CD4-positive, alpha-beta memory T cell (primary cell): ENCODE data around the gene TAS2R5. TPM values are rescaled to one million over a fixed set of nuclear protein-coding genes. Genes with fewer than 3 reads are reported as not detected.
"Not testable (repeated sequence)": the region's sequence is repeated elsewhere in the genome, so short reads cannot be mapped to it uniquely, and the experiment has no call there.

Source experiments
- CTCF ChIA-PET: fragments of 350-600 bp; sonication (Branson Sonifier 250); formaldehyde crosslinking; loops from one replicate; lab custom pipeline; 2021; ENCODE audit warnings: inconsistent platforms; ENCODE audit not compliant: partially characterized antibody; lab: Charles Lee
- POLR2A ChIA-PET: fragments of 350-600 bp; sonication (Branson Sonifier 250); formaldehyde crosslinking; loops from one replicate; lab custom pipeline; 2021; ENCODE audit not compliant: partially characterized antibody; lab: Charles Lee
- DNase-seq, 5 donors: peaks; one replicate each; pipeline versions ENCODE4 v3.0.0 to v3.0.0-alpha.2; 2020 to 2022; ENCODE audit warnings: mixed read lengths in 1 of 5
- H3K27ac ChIP-seq: one replicate; pipeline ENCODE4 v1.7.0; 2013; ENCODE audit warnings: low read depth, low read length
- H3K27me3 ChIP-seq: 2 replicates; pipeline ENCODE4 v1.7.0; 2013; ENCODE audit warnings: mild to moderate bottlenecking, low read length, moderate library complexity; ENCODE audit not compliant: insufficient read depth
- H3K36me3 ChIP-seq: 2 replicates; pipeline ENCODE4 v1.7.0; 2013; ENCODE audit warnings: mild to moderate bottlenecking, low read length, moderate library complexity; ENCODE audit not compliant: insufficient read depth
- H3K4me1 ChIP-seq: 2 replicates; pipeline ENCODE4 v1.7.0; 2013; ENCODE audit warnings: mild to moderate bottlenecking, low read length, moderate library complexity; ENCODE audit not compliant: insufficient read depth
- H3K4me3 ChIP-seq, 2 donors: one replicate each; pipeline ENCODE4 v1.7.0; 2013; ENCODE audit warnings: low read length in 2 of 2, mild to moderate bottlenecking in 1 of 2
- H3K9me3 ChIP-seq, 2 donors: one replicate each; pipeline ENCODE4 v1.7.0; 2013; ENCODE audit warnings: low read length in 2 of 2, control low read depth in 1 of 2; ENCODE audit not compliant: control insufficient read depth in 1 of 2
- H3K27ac Mint-ChIP-seq, 7 donors: one replicate each; pipeline ENCODE4 v1.8.0; 2020 to 2021; ENCODE audit warnings: mixed read lengths in 7 of 7, mild to moderate bottlenecking in 6 of 7, inconsistent platforms in 3 of 7, moderate library complexity in 3 of 7
- H3K27me3 Mint-ChIP-seq, 2 donors: one replicate each; pipeline ENCODE4 v1.8.0; 2020 to 2021; ENCODE audit warnings: mixed read lengths in 2 of 2
- H3K36me3 Mint-ChIP-seq, 2 donors: one replicate each; pipeline ENCODE4 v1.8.0; 2020 to 2021; ENCODE audit warnings: mixed read lengths in 2 of 2, inconsistent platforms in 1 of 2, mild to moderate bottlenecking in 1 of 2
- H3K4me1 Mint-ChIP-seq, 4 donors: one replicate each; pipeline ENCODE4 v1.8.0; 2020 to 2021; ENCODE audit warnings: mixed read lengths in 4 of 4, mild to moderate bottlenecking in 1 of 4
- H3K4me3 Mint-ChIP-seq, 8 donors: one replicate each; pipeline ENCODE4 v1.8.0; 2020 to 2021; ENCODE audit warnings: mixed read lengths in 8 of 8, mild to moderate bottlenecking in 7 of 8, moderate library complexity in 6 of 8, inconsistent platforms in 3 of 8
- H3K9me3 Mint-ChIP-seq, 8 donors: one replicate each; pipeline ENCODE4 v1.8.0; 2020 to 2021; ENCODE audit warnings: mixed read lengths in 8 of 8, mild to moderate bottlenecking in 5 of 8, inconsistent platforms in 3 of 8, moderate library complexity in 1 of 8
- intact Hi-C: fragments of 100-400 bp; cut with micrococcal nuclease; formaldehyde crosslinking; loops from one replicate; pipeline ENCODE4 v1.15.1; 2023
- polyA plus RNA-seq, 2 donors: library from polyadenylated mRNA; unstranded; fragments of 300-500 nt; fragmentation: Illumina TruSeq; gene quantifications; one replicate each; pipeline ENCODE4 v1.2.3, GENCODE V29; 2021
- total RNA-seq, 2 experiments: library from RNA; stranded (reverse); gene quantifications; one replicate each; pipeline ENCODE4 v1.2.3, GENCODE V29; 2021

Gene TAS2R5
- total and polyA plus RNA-seq, 4 experiments from 2014 or later: 0.33 to 5.1 (median 2.7) TPM

GRCh38 chr7:141763797-141764196, 26.2 kb upstream of the TAS2R5 start, which contains the start of gene TAS2R3:
TSS of gene TAS2R3 (plus strand) at chr7:141764097. CDS start at chr7:141764159, 62 bp downstream.
- peak within 1 kb of the TSS in 4 of 7 donors; percentile 10 to 51 (median 20) for H3K27ac Mint-ChIP-seq
- intact Hi-C loops: no loop called here

GRCh38 chr7:141770083-141770583, 19.9 kb upstream of the TAS2R5 start:
- H3K4me3 Mint-ChIP-seq, H3K27ac ChIP-seq, H3K27ac Mint-ChIP-seq, H3K27me3 ChIP-seq, POLR2A ChIA-PET, H3K9me3 Mint-ChIP-seq, H3K4me1 ChIP-seq, H3K9me3 ChIP-seq, H3K4me1 Mint-ChIP-seq, intact Hi-C loops, DNase-seq, H3K36me3 ChIP-seq, H3K27me3 Mint-ChIP-seq, H3K4me3 ChIP-seq: not testable (repeated sequence)
- H3K36me3 Mint-ChIP-seq: peaks cover 42 to 55% of the 10 kb centered on the region in 2 donors
- CTCF ChIA-PET: interaction anchor here (1.8 kb wide), 1 partner anchor 14 kb away, joined by 6 read pairs; no protein-coding TSS in a partner anchor

More at GRCh38 chr7:141763797-141764196, 26.2 kb upstream of the TAS2R5 start, which contains the start of gene TAS2R3:
- Mint-ChIP-seq H3K4me1 (peaks cover 3 to 10% (median 5%) of the 10 kb centered on the region in 4 donors), H3K36me3 (peaks cover 66 to 72% of the 10 kb centered on the region in 2 donors), H3K4me3 (no peak within 1 kb of the TSS), H3K9me3 (peaks cover 0 to 3% (median 0%) of the 10 kb centered on the region in 8 donors), H3K27me3 (no peaks in the 10 kb centered on the region)
- Histone ChIP-seq H3K36me3 (peaks cover 16% of the 10 kb centered on the region), H3K27me3 (no peaks in the 10 kb centered on the region), H3K9me3 (no peaks in the 10 kb centered on the region), H3K4me3 (no peak within 1 kb of the TSS), H3K4me1 (no peaks in the 10 kb centered on the region), H3K27ac (no peak within 1 kb of the TSS)
- DNase-seq: no peak
- ChIA-PET POLR2A (interaction anchor here (1.6 kb wide), 1 partner anchor 26 kb away, joined by 3 read pairs; the partner anchor contains the start of gene SSBP1), CTCF (no interaction called here)

GRCh38 chr7:141776374-141776773, 13.6 kb upstream of the TAS2R5 start, which contains the start of gene TAS2R4:
TSS of gene TAS2R4 (plus strand) at chr7:141776674. CDS start at chr7:141778489, 1,815 bp downstream.
- Histone ChIP-seq H3K9me3 (no peaks in the 10 kb centered on the region), H3K27me3 (no peaks in the 10 kb centered on the region), H3K27ac (no peak within 1 kb of the TSS), H3K4me3 (no peak within 1 kb of the TSS), H3K4me1 (no peaks in the 10 kb centered on the region), H3K36me3 (peaks cover 5% of the 10 kb centered on the region)
- Mint-ChIP-seq H3K36me3 (peaks cover 50 to 51% of the 10 kb centered on the region in 2 donors), H3K4me3 (no peak within 1 kb of the TSS), H3K27me3 (no peaks in the 10 kb centered on the region), H3K9me3 (peaks cover 0 to 4% (median 0%) of the 10 kb centered on the region in 8 donors), H3K4me1 (peaks cover 0 to 8% (median 2%) of the 10 kb centered on the region in 4 donors), H3K27ac (no peak within 1 kb of the TSS)
- POLR2A ChIA-PET: no interaction called here
- CTCF ChIA-PET: interaction anchor here (1.6 kb wide), 1 partner anchor 9 kb away, joined by 11 read pairs; no protein-coding TSS in a partner anchor
- no peak for DNase-seq
- intact Hi-C loops: no loop called here

- Mint-ChIP-seq H3K4me1 (peaks cover 0 to 2% (median 0%) of the 10 kb centered on the region in 4 donors), H3K9me3 (no peaks in the 10 kb centered on the region), H3K27me3 (no peaks in the 10 kb centered on the region), H3K27ac (no peak overlapping the region), H3K4me3 (no peak overlapping the region), H3K36me3 (peaks cover 15 to 24% of the 10 kb centered on the region in 2 donors)
- H3K9me3 ChIP-seq: no peaks in the 10 kb centered on the region
- no peaks in the 10 kb centered on the region for H3K4me1 ChIP-seq
- intact Hi-C loops: no loop called here
- DNase-seq: peak in 4 of 5 donors; percentile 27 to 41 (median 37)
- CTCF ChIA-PET: interaction anchor here (0.6 to 3.7 kb wide), 19 partner anchors 9 to 974 kb away, joined by 3 to 41 read pairs (median 4); partner anchors contain the start of genes DENND11, SSBP1, TAS2R4 and WEE2
- H3K27ac ChIP-seq: no peak overlapping the region
- H3K36me3 ChIP-seq: no peaks in the 10 kb centered on the region
- no peaks in the 10 kb centered on the region for H3K27me3 ChIP-seq
- no peak overlapping the region for H3K4me3 ChIP-seq
- POLR2A ChIA-PET: interaction anchor here (0.8 kb wide), 1 partner anchor 132 kb away, joined by 3 read pairs; no protein-coding TSS in a partner anchor
These were observed 4.1 kb upstream of the TAS2R5 start for GRCh38 chr7:141785706-141786552.

GRCh38 chr7:141788296-141788695, 1.7 kb upstream of the TAS2R5 start:
- POLR2A ChIA-PET: no interaction called here
- intact Hi-C loops: no loop called here
- H3K9me3 Mint-ChIP-seq: no peaks in the 10 kb centered on the region
- H3K4me3 Mint-ChIP-seq: no peak overlapping the region
- Histone ChIP-seq H3K9me3 (no peaks in the 10 kb centered on the region), H3K27me3 (no peaks in the 10 kb centered on the region), H3K4me1 (no peaks in the 10 kb centered on the region), H3K36me3 (no peaks in the 10 kb centered on the region), H3K27ac (no peak overlapping the region), H3K4me3 (no peak overlapping the region)
- CTCF ChIA-PET: interaction anchor here (1.3 kb wide), 1 partner anchor 134 kb away, joined by 3 read pairs; no protein-coding TSS in a partner anchor
- H3K36me3 Mint-ChIP-seq: peaks cover 29 to 32% of the 10 kb centered on the region in 2 donors
- peak overlapping the region in 1 of 7 donors; percentile 70 for H3K27ac Mint-ChIP-seq
- DNase-seq: no peak
- H3K27me3 Mint-ChIP-seq: no peaks in the 10 kb centered on the region
- H3K4me1 Mint-ChIP-seq: peaks cover 0 to 3% (median 1%) of the 10 kb centered on the region in 4 donors

- H3K4me3 ChIP-seq: no peak overlapping the region
- H3K9me3 ChIP-seq: no peaks in the 10 kb centered on the region
- intact Hi-C loops: no loop called here
- no peaks in the 10 kb centered on the region for H3K9me3 Mint-ChIP-seq
- ChIA-PET POLR2A (no interaction called here), CTCF (no interaction called here)
- H3K4me1 ChIP-seq: no peaks in the 10 kb centered on the region
- H3K4me1 Mint-ChIP-seq: peaks cover 0 to 3% (median 0%) of the 10 kb centered on the region in 4 donors
- peaks cover 37 to 42% of the 10 kb centered on the region in 2 donors for H3K36me3 Mint-ChIP-seq
- no peaks in the 10 kb centered on the region for H3K36me3 ChIP-seq
- H3K4me3 Mint-ChIP-seq: no peak overlapping the region
- no peaks in the 10 kb centered on the region for H3K27me3 ChIP-seq
- H3K27ac ChIP-seq: no peak overlapping the region
- DNase-seq: no peak
- H3K27me3 Mint-ChIP-seq: no peaks in the 10 kb centered on the region
- no peak overlapping the region for H3K27ac Mint-ChIP-seq
These were observed 2.5 kb downstream of the TAS2R5 start for GRCh38 chr7:141792526-141792925.

GRCh38 chr7:141820067-141820466, 30.1 kb downstream of the TAS2R5 start:
- no peaks in the 10 kb centered on the region for H3K4me1 Mint-ChIP-seq
- H3K9me3 Mint-ChIP-seq: peaks cover 0 to 68% (median 58%) of the 10 kb centered on the region in 8 donors
- Histone ChIP-seq H3K4me3 (no peak overlapping the region), H3K36me3 (no peaks in the 10 kb centered on the region), H3K4me1 (no peaks in the 10 kb centered on the region), H3K27ac (no peak overlapping the region), H3K9me3 (peaks cover 0 to 5% of the 10 kb centered on the region in 2 donors), H3K27me3 (no peaks in the 10 kb centered on the region)
- peak overlapping the region in 1 of 7 donors; percentile 29 for H3K27ac Mint-ChIP-seq
- POLR2A ChIA-PET: no interaction called here
- intact Hi-C loops: no loop called here
- CTCF ChIA-PET: no interaction called here
- H3K4me3 Mint-ChIP-seq: no peak overlapping the region
- peaks cover 54 to 60% of the 10 kb centered on the region in 2 donors for H3K36me3 Mint-ChIP-seq
- no peak for DNase-seq
- no peaks in the 10 kb centered on the region for H3K27me3 Mint-ChIP-seq
